Fibroblast of lung (primary cell): ENCODE measurements around the gene VGF. TPM values are rescaled to one million over a fixed set of nuclear protein-coding genes. Genes with fewer than 3 reads are reported as not detected.

Experiments
- DNase-seq, 2 donors: peaks; one replicate each; pipeline versions ENCODE4 v3.0.0 to v3.0.0-alpha.2; 2010; ENCODE audit warnings: low read depth in 2 of 2
- H2AFZ ChIP-seq: 2 replicates; pipeline ENCODE4 v1.5.1; 2012; ENCODE audit warnings: low read length, control low read depth, inconsistent platforms
- H3K27ac ChIP-seq: 2 replicates; pipeline ENCODE4 v1.5.1; 2011; ENCODE audit warnings: low read length, control low read depth; ENCODE audit not compliant: insufficient read depth
- H3K27me3 ChIP-seq: 2 replicates; pipeline ENCODE4 v1.5.1; 2011; ENCODE audit warnings: mild to moderate bottlenecking, low read length; ENCODE audit not compliant: control insufficient read depth, insufficient read depth
- H3K36me3 ChIP-seq: 2 replicates; pipeline ENCODE4 v1.5.1; 2011; ENCODE audit warnings: low read length; ENCODE audit not compliant: control insufficient read depth, insufficient read depth
- H3K4me1 ChIP-seq: 2 replicates; pipeline ENCODE4 v1.5.1; 2011; ENCODE audit warnings: low read length; ENCODE audit not compliant: control insufficient read depth, insufficient read depth; ENCODE audit errors: extremely low read depth
- H3K4me2 ChIP-seq: 2 replicates; pipeline ENCODE4 v1.5.1; 2011; ENCODE audit warnings: low read length, control low read depth; ENCODE audit not compliant: insufficient read depth; ENCODE audit errors: extremely low read depth
- H3K4me3 ChIP-seq, 4 experiments: fragments of 200-600 bp in 1 of 4; sonication (generic) in 1 of 4; replicated peaks in 1 of 4; 2 replicates each; pipeline ENCODE4 v1.5.1; 2011 to 2016; ENCODE audit warnings: low read length in 4 of 4, low read depth in 3 of 4, mild to moderate bottlenecking in 3 of 4, control low read depth in 2 of 4, inconsistent platforms in 1 of 4, mixed read lengths in 1 of 4; ENCODE audit not compliant: insufficient read depth in 1 of 4; ENCODE audit errors: control extremely low read depth in 1 of 4
- H3K79me2 ChIP-seq: 2 replicates; pipeline ENCODE4 v1.5.1; 2012; ENCODE audit warnings: mild to moderate bottlenecking, low read length, inconsistent platforms; ENCODE audit not compliant: control insufficient read depth, insufficient read depth
- H3K9ac ChIP-seq: 2 replicates; pipeline ENCODE4 v1.5.1; 2011; ENCODE audit warnings: mild to moderate bottlenecking, low read length, control low read depth; ENCODE audit not compliant: insufficient read depth
- H3K9me3 ChIP-seq: 2 replicates; pipeline ENCODE4 v1.5.1; 2012; ENCODE audit warnings: low read depth, low read length; ENCODE audit not compliant: control insufficient read depth, insufficient read depth
- H4K20me1 ChIP-seq: 2 replicates; pipeline ENCODE4 v1.5.1; 2011; ENCODE audit warnings: low read length; ENCODE audit not compliant: control insufficient read depth, insufficient read depth; ENCODE audit errors: extremely low read depth
- EZH2 ChIP-seq: IDR thresholded peaks from 2 replicates; pipeline ENCODE4 v1.5.1; 2012; ENCODE audit warnings: low read length, control low read depth, mild to moderate bottlenecking; ENCODE audit errors: missing control alignments
- polyA plus RNA-seq, 2 donors: library from polyadenylated mRNA; depleted of rRNA in 1 of 2; stranded (reverse) in 1 of 2; unstranded in 1 of 2; fragments of >200 nt; gene quantifications; 2 replicates each; pipeline ENCODE4 v1.2.1, GENCODE V29; 2011 to 2012; ENCODE audit warnings: missing spikeins in 1 of 2
- total RNA-seq: library from RNA; depleted of rRNA; stranded (reverse); fragments of >200 nt; gene quantifications from 2 replicates; pipeline ENCODE4 v1.2.1, GENCODE V29; 2014
- TF ChIP-seq, protein P1 (sequence below), 2 donors: IDR thresholded peaks in 1 of 2; conservative IDR thresholded peaks in 1 of 2; 1 replicate in 1 of 2; 2 replicates in 1 of 2; pipeline ENCODE4 v1.5.1; 2011 to 2012; ENCODE audit warnings: low read length in 2 of 2, control low read depth in 1 of 2, inconsistent platforms in 1 of 2, low read depth in 1 of 2, mild to moderate bottlenecking in 1 of 2

VGF gene
- total and polyA plus RNA-seq, 2 donors (not counting 1 experiment from before 2014, with no cell fraction given), result 0.66 TPM; not detected in 1

DNA sequence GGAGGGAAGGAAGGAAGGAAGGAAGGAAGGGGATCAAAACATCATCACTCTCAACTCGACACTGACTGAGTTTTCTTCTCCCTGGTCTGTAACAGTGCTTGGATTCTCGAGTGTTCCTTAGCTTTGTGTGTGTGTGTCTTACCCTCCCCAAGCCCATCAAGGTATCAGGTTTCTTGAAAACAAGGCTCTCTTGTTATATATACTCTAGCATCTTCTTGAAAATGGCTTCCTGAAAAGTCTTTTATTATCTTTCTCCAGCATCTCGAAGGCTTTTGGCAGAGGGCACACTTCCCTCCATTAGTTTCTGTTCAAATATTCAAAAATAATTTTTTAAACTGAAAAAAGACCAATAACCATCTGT is 25.1 kb downstream of the VGF start:
- Histone ChIP-seq H3K27me3 (no peaks in the 10 kb centered on the region), H2AFZ (no peak overlapping the region), H3K36me3 (peaks cover 11% of the 10 kb centered on the region), H3K9ac (no peak overlapping the region), H3K4me1 (peaks cover 16% of the 10 kb centered on the region), H3K4me3 (no peak overlapping the region), H3K27ac (no peak overlapping the region), H3K4me2 (no peak overlapping the region), H4K20me1 (no peaks in the 10 kb centered on the region), H3K9me3 (no peaks in the 10 kb centered on the region), H3K79me2 (no peaks in the 10 kb centered on the region)
- DNase-seq, result no peak
- TF ChIP-seq EZH2, result no peak
- TF ChIP-seq, protein P1, sequence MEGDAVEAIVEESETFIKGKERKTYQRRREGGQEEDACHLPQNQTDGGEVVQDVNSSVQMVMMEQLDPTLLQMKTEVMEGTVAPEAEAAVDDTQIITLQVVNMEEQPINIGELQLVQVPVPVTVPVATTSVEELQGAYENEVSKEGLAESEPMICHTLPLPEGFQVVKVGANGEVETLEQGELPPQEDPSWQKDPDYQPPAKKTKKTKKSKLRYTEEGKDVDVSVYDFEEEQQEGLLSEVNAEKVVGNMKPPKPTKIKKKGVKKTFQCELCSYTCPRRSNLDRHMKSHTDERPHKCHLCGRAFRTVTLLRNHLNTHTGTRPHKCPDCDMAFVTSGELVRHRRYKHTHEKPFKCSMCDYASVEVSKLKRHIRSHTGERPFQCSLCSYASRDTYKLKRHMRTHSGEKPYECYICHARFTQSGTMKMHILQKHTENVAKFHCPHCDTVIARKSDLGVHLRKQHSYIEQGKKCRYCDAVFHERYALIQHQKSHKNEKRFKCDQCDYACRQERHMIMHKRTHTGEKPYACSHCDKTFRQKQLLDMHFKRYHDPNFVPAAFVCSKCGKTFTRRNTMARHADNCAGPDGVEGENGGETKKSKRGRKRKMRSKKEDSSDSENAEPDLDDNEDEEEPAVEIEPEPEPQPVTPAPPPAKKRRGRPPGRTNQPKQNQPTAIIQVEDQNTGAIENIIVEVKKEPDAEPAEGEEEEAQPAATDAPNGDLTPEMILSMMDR (conservative IDR thresholded peaks at IDR 0.05 in 1 of 2, IDR thresholded peaks at IDR 0.05 in 1 of 2; ENCODE audit: low read depth in 1 of 2, low read length in 2 of 2), result no peak

DNA sequence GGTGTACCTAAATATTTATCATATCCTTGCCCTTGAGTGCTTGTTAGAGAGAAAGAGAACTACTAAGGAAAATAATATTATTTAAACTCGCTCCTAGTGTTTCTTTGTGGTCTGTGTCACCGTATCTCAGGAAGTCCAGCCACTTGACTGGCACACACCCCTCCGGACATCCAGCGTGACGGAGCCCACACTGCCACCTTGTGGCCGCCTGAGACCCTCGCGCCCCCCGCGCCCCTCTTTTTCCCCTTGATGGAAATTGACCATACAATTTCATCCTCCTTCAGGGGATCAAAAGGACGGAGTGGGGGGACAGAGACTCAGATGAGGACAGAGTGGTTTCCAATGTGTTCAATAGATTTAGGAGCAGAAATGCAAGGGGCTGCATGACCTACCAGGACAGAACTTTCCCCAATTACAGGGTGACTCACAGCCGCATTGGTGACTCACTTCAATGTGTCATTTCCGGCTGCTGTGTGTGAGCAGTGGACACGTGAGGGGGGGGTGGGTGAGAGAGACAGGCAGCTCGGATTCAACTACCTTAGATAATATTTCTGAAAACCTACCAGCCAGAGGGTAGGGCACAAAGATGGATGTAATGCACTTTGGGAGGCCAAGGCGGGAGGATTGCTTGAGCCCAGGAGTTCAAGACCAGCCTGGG is 27.0 kb downstream of the VGF start:
- Histone ChIP-seq H3K27me3 (no peaks in the 10 kb centered on the region), H3K4me2 (peak overlapping the region; percentile 10), H3K9me3 (no peaks in the 10 kb centered on the region), H3K4me1 (peaks cover 27% of the 10 kb centered on the region), H3K36me3 (peaks cover 18% of the 10 kb centered on the region), H3K79me2 (peaks cover 2% of the 10 kb centered on the region), H2AFZ (no peak overlapping the region), H3K27ac (peak overlapping the region; percentile 48), H4K20me1 (no peaks in the 10 kb centered on the region), H3K9ac (no peak overlapping the region), H3K4me3 (no peak overlapping the region)
- TF ChIP-seq, protein P1 (conservative IDR thresholded peaks at IDR 0.05 in 1 of 2, IDR thresholded peaks at IDR 0.05 in 1 of 2; ENCODE audit: low read depth in 1 of 2, low read length in 2 of 2), result peak; percentile 57 to 61
- no peak for TF ChIP-seq EZH2
- peak; percentile 96 to 97 for DNase-seq

GRCh38 chr7:101137651-101138212 is 27.6 kb downstream of the VGF start:
- Histone ChIP-seq H3K4me2 (peak overlapping the region; percentile 10), H3K79me2 (peaks cover 2% of the 10 kb centered on the region), H3K4me1 (peaks cover 28% of the 10 kb centered on the region), H3K9me3 (no peaks in the 10 kb centered on the region), H3K9ac (no peak overlapping the region), H3K27ac (peak overlapping the region; percentile 48), H3K4me3 (no peak overlapping the region), H3K27me3 (no peaks in the 10 kb centered on the region), H4K20me1 (no peaks in the 10 kb centered on the region), H2AFZ (no peak overlapping the region), H3K36me3 (peaks cover 22% of the 10 kb centered on the region)
- TF ChIP-seq, protein P1 (conservative IDR thresholded peaks at IDR 0.05 in 1 of 2, IDR thresholded peaks at IDR 0.05 in 1 of 2; ENCODE audit: low read depth in 1 of 2, low read length in 2 of 2), result no peak
- TF ChIP-seq EZH2, result no peak
- no peak for DNase-seq
